Natural killer cell (primary cell): Measurements from ENCODE around the gene DCAF8. TPM values are rescaled to one million over a fixed set of nuclear protein-coding genes. Genes with fewer than 3 reads are reported as not detected.

Experiments
- ATAC-seq, 3 donors: fragments of 150-1000 bp in 2 of 3; fragments of 200-7000 bp in 1 of 3; cut with Tn5 transposase; 1 replicate in 1 of 3; 2 replicates in 2 of 3; pipeline ENCODE4 v1.10.0; 2021; ENCODE audit warnings: mild to moderate bottlenecking in 2 of 3, moderate library complexity in 2 of 3
- DNase-seq, 2 donors: peaks; one replicate each; pipeline versions ENCODE4 v3.0.0 to v3.0.0-alpha.2; 2013 to 2021; ENCODE audit warnings: mixed read lengths in 1 of 2
- H3K27ac ChIP-seq: one replicate; pipeline ENCODE4 v1.5.1; 2013; ENCODE audit warnings: mild to moderate bottlenecking, low read length
- H3K27me3 ChIP-seq: one replicate; pipeline ENCODE4 v1.6.1; 2013; ENCODE audit warnings: low read length; ENCODE audit not compliant: control insufficient read depth, insufficient read depth
- H3K36me3 ChIP-seq: one replicate; pipeline ENCODE4 v1.6.1; 2013; ENCODE audit warnings: low read length; ENCODE audit not compliant: control insufficient read depth, insufficient read depth
- H3K4me1 ChIP-seq: one replicate; pipeline ENCODE4 v1.6.1; 2013; ENCODE audit warnings: low read length; ENCODE audit not compliant: control insufficient read depth, insufficient read depth
- H3K4me3 ChIP-seq: one replicate; pipeline ENCODE4 v1.5.1; 2013; ENCODE audit warnings: low read length
- H3K9me3 ChIP-seq: one replicate; pipeline ENCODE4 v1.6.1; 2013; ENCODE audit warnings: low read length; ENCODE audit not compliant: control insufficient read depth, insufficient read depth
- H3K27ac Mint-ChIP-seq, 2 donors: one replicate each; pipeline ENCODE4 v1.8.0; 2022; ENCODE audit warnings: mild to moderate bottlenecking in 2 of 2, mixed read lengths in 2 of 2, moderate library complexity in 1 of 2
- H3K27me3 Mint-ChIP-seq, 2 donors: one replicate each; pipeline ENCODE4 v1.8.0; 2022; ENCODE audit warnings: low read depth in 2 of 2, mixed read lengths in 2 of 2
- H3K36me3 Mint-ChIP-seq: one replicate; pipeline ENCODE4 v1.8.0; 2022; ENCODE audit warnings: mixed read lengths
- H3K4me1 Mint-ChIP-seq, 2 donors: one replicate each; pipeline ENCODE4 v1.8.0; 2022; ENCODE audit warnings: mixed read lengths in 2 of 2
- H3K4me3 Mint-ChIP-seq: one replicate; pipeline ENCODE4 v1.8.0; 2022; ENCODE audit warnings: mild to moderate bottlenecking, moderate library complexity, mixed read lengths
- H3K9me3 Mint-ChIP-seq, 2 donors: one replicate each; pipeline ENCODE4 v1.8.0; 2022; ENCODE audit warnings: mixed read lengths in 2 of 2
- CTCF ChIP-seq: fragments of 200-600 bp; IDR thresholded peaks from one replicate; pipeline ENCODE4 v1.8.0; 2022; ENCODE audit warnings: antibody characterized with exemption
- WGBS: methylation state at CpG from one replicate; pipeline ENCODE4 v1.1.7; 2013; ENCODE audit warnings: missing lambda C conversion rate; ENCODE audit not compliant: insufficient coverage; 5-methylcytosine and 5-hydroxymethylcytosine counted together
- intact Hi-C: fragments of 100-400 bp; cut with micrococcal nuclease; formaldehyde crosslinking; loops from one replicate; pipeline ENCODE4 v1.14.2; 2022
- total RNA-seq, 4 donors: library from RNA; stranded (reverse); fragments of 120-200 nt in 1 of 4; gene quantifications; one replicate each; pipeline versions ENCODE4 v1.2.3 to v1.2.4, GENCODE V29; 2013 to 2022

The DCAF8 gene
- total RNA-seq, 3 donors from 2014 or later (not counting 1 experiment from before 2014, with no cell fraction given) = 189 to 201 (median 189) TPM

- H3K27ac ChIP-seq = no peak overlapping the region
- no peaks in the 10 kb centered on the region for H3K36me3 ChIP-seq
- Mint-ChIP-seq H3K36me3 (no peaks in the 10 kb centered on the region), H3K4me3 (no peak overlapping the region), H3K9me3 (no peaks in the 10 kb centered on the region), H3K27me3 (peaks cover 0 to 3% of the 10 kb centered on the region in 2 donors), H3K4me1 (no peaks in the 10 kb centered on the region), H3K27ac (no peak overlapping the region)
- DNase-seq (no peak), ATAC-seq (no peak)
- no peak for TF ChIP-seq CTCF
- no peaks in the 10 kb centered on the region for H3K27me3 ChIP-seq
- no peaks in the 10 kb centered on the region for H3K9me3 ChIP-seq
- intact Hi-C loops = loop anchor here (2.0 kb wide), 1 partner anchor 415 kb away; no protein-coding TSS in a partner anchor
- no peak overlapping the region for H3K4me3 ChIP-seq
- H3K4me1 ChIP-seq = peaks cover 7% of the 10 kb centered on the region
Observed at GRCh38 chr1:160192234-160192633, 70.1 kb downstream of the DCAF8 start.

GRCh38 chr1:160191756-160192155 lies 70.6 kb downstream of the DCAF8 start:
- Histone ChIP-seq H3K27ac (no peak overlapping the region), H3K4me3 (no peak overlapping the region), H3K9me3 (no peaks in the 10 kb centered on the region), H3K36me3 (no peaks in the 10 kb centered on the region), H3K4me1 (peaks cover 7% of the 10 kb centered on the region), H3K27me3 (no peaks in the 10 kb centered on the region)
- no peak for TF ChIP-seq CTCF
- intact Hi-C loops = loop anchor here (2.0 kb wide), 1 partner anchor 415 kb away; no protein-coding TSS in a partner anchor
- Mint-ChIP-seq H3K36me3 (no peaks in the 10 kb centered on the region), H3K9me3 (no peaks in the 10 kb centered on the region), H3K27ac (no peak overlapping the region), H3K4me3 (no peak overlapping the region), H3K27me3 (peaks cover 1 to 3% of the 10 kb centered on the region in 2 donors), H3K4me1 (no peaks in the 10 kb centered on the region)
- no peak for ATAC-seq
- 82% methylated on average over 3 of the region's 3 CpGs for WGBS
- DNase-seq = no peak

- Mint-ChIP-seq H3K4me3 (no peak within 1 kb of the TSS), H3K4me1 (no peaks in the 10 kb centered on the region), H3K27me3 (peaks cover 8% of the 10 kb centered on the region in 2 donors), H3K27ac (no peak within 1 kb of the TSS), H3K36me3 (no peaks in the 10 kb centered on the region), H3K9me3 (no peaks in the 10 kb centered on the region)
- 86% methylated on average over 14 of the region's 15 CpGs for WGBS
- ATAC-seq (no peak), DNase-seq (no peak)
- no peak within 1 kb of the TSS for H3K27ac ChIP-seq
- H3K4me1 ChIP-seq = peaks cover 7% of the 10 kb centered on the region
- intact Hi-C loops = no loop called here
- no peaks in the 10 kb centered on the region for H3K36me3 ChIP-seq
- H3K27me3 ChIP-seq = no peaks in the 10 kb centered on the region
- no peaks in the 10 kb centered on the region for H3K9me3 ChIP-seq
- TF ChIP-seq CTCF = no peak
- H3K4me3 ChIP-seq = no peak within 1 kb of the TSS
Observed at GRCh38 chr1:160189649-160190625, 72.4 kb downstream of the DCAF8 start, which contains the start of gene CASQ1. Gene CASQ1 (plus strand): TSS chr1:160190575. CDS start chr1:160190752, 177 bp downstream.
